ENCODE results near the gene CAMK1D.

CAMK1D gene

DNA sequence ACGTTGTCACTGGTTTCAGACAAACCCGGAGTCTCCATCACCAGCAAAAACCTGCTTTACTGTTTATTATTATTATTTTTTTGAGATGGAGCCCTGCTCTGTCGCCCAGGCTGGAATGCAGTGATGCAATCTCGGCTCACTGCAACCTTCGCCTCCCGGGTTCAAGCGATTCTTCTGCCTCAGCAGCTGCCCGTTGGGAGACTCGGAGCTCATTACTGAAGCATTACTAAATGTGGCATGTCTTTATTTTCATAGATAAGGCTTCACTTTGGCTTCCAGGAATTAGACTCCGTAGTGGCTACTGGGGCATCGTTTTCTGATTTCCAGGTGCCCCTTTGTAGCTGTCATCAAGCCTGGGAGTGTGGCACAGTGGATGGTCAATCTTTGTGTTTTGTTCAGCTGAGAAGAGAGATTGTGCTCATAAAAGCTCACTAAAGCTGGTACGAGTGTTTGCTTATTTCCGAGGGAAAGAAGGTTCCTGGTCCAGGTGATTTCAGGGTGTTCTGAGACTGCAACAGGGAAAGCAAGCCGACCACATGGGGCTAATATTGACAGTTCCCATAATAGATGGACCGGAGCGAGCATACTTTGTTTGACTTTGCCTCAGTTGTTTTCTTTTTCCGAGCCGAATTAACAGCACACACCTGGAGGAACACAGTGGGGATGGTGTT, 163.1 kb downstream of the CAMK1D start:
- no peaks in the 10 kb centered on the region; the same call in 1 of the 2 replicates for H3K9me2 ChIP-seq (ENCODE audit: low read depth, low read length)
- H2AFZ ChIP-seq (ENCODE audit: low read length), result no peak overlapping the region
- H3K9ac ChIP-seq (ENCODE audit: low read length), result no peak overlapping the region
- no peak overlapping the region for H3K27ac ChIP-seq (ENCODE audit: low read depth, low read length, poor library complexity, severe bottlenecking)
- H3K9me3 ChIP-seq (ENCODE audit: low read length), result no peaks in the 10 kb centered on the region
- H3K4me3 ChIP-seq (ENCODE audit: low read depth, low read length, poor library complexity, severe bottlenecking), result no peak overlapping the region
- H3K36me3 ChIP-seq (ENCODE audit: insufficient read depth, low read length), result no peaks in the 10 kb centered on the region
- no peak for TF ChIP-seq EZH2 (IDR thresholded peaks at IDR 0.05; ENCODE audit: borderline replicate concordance, low read length)
- TF ChIP-seq, protein P1, sequence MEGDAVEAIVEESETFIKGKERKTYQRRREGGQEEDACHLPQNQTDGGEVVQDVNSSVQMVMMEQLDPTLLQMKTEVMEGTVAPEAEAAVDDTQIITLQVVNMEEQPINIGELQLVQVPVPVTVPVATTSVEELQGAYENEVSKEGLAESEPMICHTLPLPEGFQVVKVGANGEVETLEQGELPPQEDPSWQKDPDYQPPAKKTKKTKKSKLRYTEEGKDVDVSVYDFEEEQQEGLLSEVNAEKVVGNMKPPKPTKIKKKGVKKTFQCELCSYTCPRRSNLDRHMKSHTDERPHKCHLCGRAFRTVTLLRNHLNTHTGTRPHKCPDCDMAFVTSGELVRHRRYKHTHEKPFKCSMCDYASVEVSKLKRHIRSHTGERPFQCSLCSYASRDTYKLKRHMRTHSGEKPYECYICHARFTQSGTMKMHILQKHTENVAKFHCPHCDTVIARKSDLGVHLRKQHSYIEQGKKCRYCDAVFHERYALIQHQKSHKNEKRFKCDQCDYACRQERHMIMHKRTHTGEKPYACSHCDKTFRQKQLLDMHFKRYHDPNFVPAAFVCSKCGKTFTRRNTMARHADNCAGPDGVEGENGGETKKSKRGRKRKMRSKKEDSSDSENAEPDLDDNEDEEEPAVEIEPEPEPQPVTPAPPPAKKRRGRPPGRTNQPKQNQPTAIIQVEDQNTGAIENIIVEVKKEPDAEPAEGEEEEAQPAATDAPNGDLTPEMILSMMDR (IDR thresholded peaks at IDR 0.05; ENCODE audit: low read length), result no peak
- no peaks in the 10 kb centered on the region for H3K4me1 ChIP-seq (ENCODE audit: insufficient read depth, low read length, severe bottlenecking)
- H4K20me1 ChIP-seq (ENCODE audit: insufficient read depth, low read length), result no peaks in the 10 kb centered on the region
- H3K27me3 ChIP-seq (ENCODE audit: insufficient read depth, low read length), result no peaks in the 10 kb centered on the region
- no peak overlapping the region for H3K4me2 ChIP-seq (ENCODE audit: low read length)
- no peaks in the 10 kb centered on the region for H3F3A ChIP-seq (ENCODE audit: insufficient read depth, low read length)
- H3K79me2 ChIP-seq (ENCODE audit: insufficient read depth, low read length), result no peaks in the 10 kb centered on the region

DNA sequence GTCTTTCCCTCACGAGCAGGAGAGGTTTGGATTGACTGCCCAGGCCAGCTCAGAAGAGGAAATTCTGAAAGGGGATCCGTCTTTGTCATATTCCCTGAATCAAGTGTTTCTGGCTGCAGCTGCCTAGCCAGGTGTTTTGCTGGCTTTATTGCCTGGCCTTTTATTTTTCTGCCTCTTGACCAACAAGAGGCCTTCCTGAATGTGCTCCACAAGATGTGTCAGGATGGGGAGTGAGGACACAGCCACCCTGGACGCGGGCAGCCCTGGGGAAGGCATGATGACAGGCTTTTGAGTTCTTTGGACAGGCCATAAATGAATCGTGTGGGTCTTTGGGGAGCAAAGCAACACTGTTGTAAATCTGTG, 163.6 kb downstream of the CAMK1D start:
- no peaks in the 10 kb centered on the region; the same call in 1 of the 2 replicates for H3K9me2 ChIP-seq (ENCODE audit: low read depth, low read length)
- no peaks in the 10 kb centered on the region for H3F3A ChIP-seq (ENCODE audit: insufficient read depth, low read length)
- H3K4me3 ChIP-seq (ENCODE audit: low read depth, low read length, poor library complexity, severe bottlenecking), result no peak overlapping the region
- H3K9ac ChIP-seq (ENCODE audit: low read length), result no peak overlapping the region
- H3K4me2 ChIP-seq (ENCODE audit: low read length), result no peak overlapping the region
- H3K9me3 ChIP-seq (ENCODE audit: low read length), result no peaks in the 10 kb centered on the region
- H3K4me1 ChIP-seq (ENCODE audit: insufficient read depth, low read length, severe bottlenecking), result no peaks in the 10 kb centered on the region
- no peaks in the 10 kb centered on the region for H3K27me3 ChIP-seq (ENCODE audit: insufficient read depth, low read length)
- H3K27ac ChIP-seq (ENCODE audit: low read depth, low read length, poor library complexity, severe bottlenecking), result no peak overlapping the region
- no peaks in the 10 kb centered on the region for H3K36me3 ChIP-seq (ENCODE audit: insufficient read depth, low read length)
- TF ChIP-seq, protein P1 (IDR thresholded peaks at IDR 0.05; ENCODE audit: low read length), result no peak
- no peak for TF ChIP-seq EZH2 (IDR thresholded peaks at IDR 0.05; ENCODE audit: borderline replicate concordance, low read length)
- H2AFZ ChIP-seq (ENCODE audit: low read length), result no peak overlapping the region
- H4K20me1 ChIP-seq (ENCODE audit: insufficient read depth, low read length), result no peaks in the 10 kb centered on the region
- no peaks in the 10 kb centered on the region for H3K79me2 ChIP-seq (ENCODE audit: insufficient read depth, low read length)

DNA sequence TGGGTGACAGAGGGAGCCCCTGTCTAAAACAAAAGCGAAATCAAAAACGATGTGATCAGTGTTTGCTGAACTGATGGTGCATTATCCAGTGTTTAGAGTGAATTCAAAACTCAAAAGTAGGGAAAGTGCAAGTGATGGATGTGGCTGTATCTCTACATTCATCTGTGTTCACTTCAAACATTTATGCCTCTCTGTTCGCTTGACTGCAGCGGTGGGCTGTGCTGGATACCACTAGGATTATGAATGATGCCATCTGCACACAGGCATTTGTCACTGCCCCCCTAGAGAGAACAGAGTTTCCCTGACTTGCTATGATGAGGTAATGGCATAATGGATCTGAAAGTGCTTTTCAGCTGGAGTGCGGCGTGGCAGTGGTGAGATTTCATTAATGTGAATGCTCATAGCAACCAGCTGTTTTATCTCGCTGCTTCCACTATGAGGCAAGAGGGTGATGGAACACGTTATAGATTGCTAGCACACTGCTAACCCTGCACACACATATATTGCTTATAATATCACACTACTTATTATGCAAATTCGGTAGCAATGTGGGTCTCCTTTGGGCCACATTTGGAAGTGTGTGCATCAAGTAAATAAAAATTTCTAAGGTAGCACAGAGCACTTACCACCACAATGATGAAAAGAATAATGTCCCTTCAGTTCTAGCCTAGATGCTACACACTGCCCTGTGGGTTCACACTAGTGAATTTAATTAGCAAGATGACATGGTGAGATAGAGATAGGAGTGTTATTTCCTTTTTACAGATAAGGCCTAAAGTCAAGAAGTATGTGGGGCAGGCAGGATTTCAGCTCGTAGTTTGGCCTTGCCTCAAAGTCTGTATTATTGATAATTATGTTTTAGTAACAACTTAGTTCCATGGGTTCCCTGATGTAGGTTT, 164.7 kb downstream of the CAMK1D start:
- H3K9me2 ChIP-seq (ENCODE audit: low read depth, low read length), result no peaks in the 10 kb centered on the region; the same call in 1 of the 2 replicates
- H3K9me3 ChIP-seq (ENCODE audit: low read length), result no peaks in the 10 kb centered on the region
- no peak overlapping the region for H3K4me3 ChIP-seq (ENCODE audit: low read depth, low read length, poor library complexity, severe bottlenecking)
- no peaks in the 10 kb centered on the region for H3K27me3 ChIP-seq (ENCODE audit: insufficient read depth, low read length)
- H3K36me3 ChIP-seq (ENCODE audit: insufficient read depth, low read length), result no peaks in the 10 kb centered on the region
- H4K20me1 ChIP-seq (ENCODE audit: insufficient read depth, low read length), result no peaks in the 10 kb centered on the region
- H3K4me2 ChIP-seq (ENCODE audit: low read length), result no peak overlapping the region
- no peak for TF ChIP-seq EZH2 (IDR thresholded peaks at IDR 0.05; ENCODE audit: borderline replicate concordance, low read length)
- TF ChIP-seq, protein P1 (IDR thresholded peaks at IDR 0.05; ENCODE audit: low read length), result no peak
- no peaks in the 10 kb centered on the region for H3K79me2 ChIP-seq (ENCODE audit: insufficient read depth, low read length)
- H3F3A ChIP-seq (ENCODE audit: insufficient read depth, low read length), result no peaks in the 10 kb centered on the region
- no peak overlapping the region for H3K9ac ChIP-seq (ENCODE audit: low read length)
- no peak overlapping the region for H2AFZ ChIP-seq (ENCODE audit: low read length)
- H3K27ac ChIP-seq (ENCODE audit: low read depth, low read length, poor library complexity, severe bottlenecking), result no peak overlapping the region
- H3K4me1 ChIP-seq (ENCODE audit: insufficient read depth, low read length, severe bottlenecking), result no peaks in the 10 kb centered on the region
